Measurements from ENCODE around the gene PRXL2B. TPM values are rescaled to one million over a fixed set of nuclear protein-coding genes. Genes with fewer than 3 reads are reported as not detected.
"Not testable (repeated sequence)": the region's sequence is repeated elsewhere in the genome, so short reads cannot be mapped to it uniquely, and the experiment has no call there.

PRXL2B gene
- total RNA-seq (2014; rRNA removed; shearing (Covaris generic)) = 21.5 and 26.1 TPM in 2 replicates

- DNase-seq (ENCODE audit: low read depth) = peak; percentile 98
Observed at GRCh38 chr1:2586154-2587070, at the start of gene PRXL2B. PRXL2B (plus strand) TSS chr1:2586777; CDS start chr1:2586886, 109 bp downstream.

- DNase-seq (ENCODE audit: low read depth) = no peak
Observed at GRCh38 chr1:2537784-2538115, 48.8 kb upstream of the PRXL2B start.

GRCh38 chr1:2538376-2538775 is 48.2 kb upstream of the PRXL2B start:
- no peak for DNase-seq (ENCODE audit: low read depth)

- DNase-seq (ENCODE audit: low read depth) = no peak
Observed at GRCh38 chr1:2538872-2539271, 47.7 kb upstream of the PRXL2B start.

GRCh38 chr1:2539312-2539907 is 47.2 kb upstream of the PRXL2B start:
- no peak for DNase-seq (ENCODE audit: low read depth)

- no peak for DNase-seq (ENCODE audit: low read depth)
Observed at GRCh38 chr1:2540816-2541492, 45.6 kb upstream of the PRXL2B start.

- no peak for DNase-seq (ENCODE audit: low read depth)
Observed at GRCh38 chr1:2541619-2542245, 44.8 kb upstream of the PRXL2B start.

GRCh38 chr1:2542246-2542915 is 44.2 kb upstream of the PRXL2B start:
- no peak for DNase-seq (ENCODE audit: low read depth)

GRCh38 chr1:2543543-2544092 is 43.0 kb upstream of the PRXL2B start:
- DNase-seq (ENCODE audit: low read depth) = peak; percentile 76

GRCh38 chr1:2544093-2544874 is 42.3 kb upstream of the PRXL2B start:
- peak; percentile 51 for DNase-seq (ENCODE audit: low read depth)

- peak; percentile 17 for DNase-seq (ENCODE audit: low read depth)
Observed at GRCh38 chr1:2544875-2545640, 41.5 kb upstream of the PRXL2B start.

GRCh38 chr1:2545754-2546514 is 40.6 kb upstream of the PRXL2B start:
- DNase-seq (ENCODE audit: low read depth) = peak; percentile 77

- DNase-seq (ENCODE audit: low read depth) = peak; percentile 85
Observed at GRCh38 chr1:2546515-2547209, 39.9 kb upstream of the PRXL2B start.

GRCh38 chr1:2547210-2548067 is 39.1 kb upstream of the PRXL2B start:
- DNase-seq (ENCODE audit: low read depth) = no peak

GRCh38 chr1:2548068-2548589 is 38.4 kb upstream of the PRXL2B start:
- peak; percentile 66 for DNase-seq (ENCODE audit: low read depth)

GRCh38 chr1:2549367-2550029 is 37.1 kb upstream of the PRXL2B start:
- DNase-seq (ENCODE audit: low read depth) = not testable (repeated sequence)

Data from RPMI7951 (cell line).